HPDE6-E6E7 (cell line): Measurements from ENCODE around the gene RCHY1.
"Not testable (repeated sequence)": the region's sequence is repeated elsewhere in the genome, so short reads cannot be mapped to it uniquely, and the experiment has no call there.

Source experiments
- DNase-seq: peaks from one replicate; pipeline ENCODE4 v3.0.0; 2011; ENCODE audit warnings: missing footprints; ENCODE audit errors: extremely low spot score

RCHY1 gene

DNA sequence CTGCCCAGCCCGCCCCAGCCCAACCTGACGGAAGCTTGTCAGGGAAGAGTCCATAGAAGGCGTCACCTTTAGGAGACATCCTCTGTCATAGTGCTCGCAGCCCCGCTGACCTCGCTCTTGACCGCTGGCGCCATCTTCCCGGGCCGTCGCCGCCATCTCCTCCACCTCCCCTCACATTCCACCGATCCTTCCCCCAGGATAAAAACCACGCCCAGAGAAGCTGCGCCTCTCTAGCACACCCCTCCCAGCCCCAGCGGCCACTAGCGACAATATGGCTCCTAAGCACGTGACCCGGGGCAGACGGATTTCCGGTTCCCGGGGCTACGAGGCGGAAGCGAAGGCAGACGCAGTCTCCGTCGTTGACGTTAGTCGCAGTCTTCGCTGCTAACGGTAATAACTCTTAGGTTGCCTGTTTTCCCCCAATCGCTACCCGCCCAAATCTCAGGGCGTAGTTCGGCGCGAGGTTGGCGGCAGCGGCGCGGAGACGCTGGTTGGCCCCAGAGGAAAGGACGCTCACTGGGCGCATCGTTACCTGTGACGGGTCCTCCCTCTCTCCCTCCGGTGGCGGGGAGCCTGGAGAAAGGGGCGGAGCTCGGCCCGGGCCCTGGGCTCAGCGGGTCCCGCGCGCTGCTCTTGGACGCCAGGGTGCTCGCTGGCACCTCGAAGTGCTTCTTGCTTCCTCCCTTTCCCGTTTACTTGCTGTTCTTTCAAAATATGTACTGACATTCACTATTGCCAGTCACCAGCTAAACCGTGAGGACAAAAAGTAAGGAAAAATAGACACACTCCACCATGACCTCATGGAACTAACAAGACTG lies at the start of gene RCHY1, which contains the start of gene THAP6:
Gene RCHY1 (minus strand): TSS at position 273 of the 818 bp plus-strand sequence. CDS start 117 bp downstream, at position 156.
Gene THAP6 (plus strand): TSS at position 343 of the 818 bp plus-strand sequence. CDS start 980 bp downstream, outside the sequence.
- DNase-seq: peak; percentile 85

DNA sequence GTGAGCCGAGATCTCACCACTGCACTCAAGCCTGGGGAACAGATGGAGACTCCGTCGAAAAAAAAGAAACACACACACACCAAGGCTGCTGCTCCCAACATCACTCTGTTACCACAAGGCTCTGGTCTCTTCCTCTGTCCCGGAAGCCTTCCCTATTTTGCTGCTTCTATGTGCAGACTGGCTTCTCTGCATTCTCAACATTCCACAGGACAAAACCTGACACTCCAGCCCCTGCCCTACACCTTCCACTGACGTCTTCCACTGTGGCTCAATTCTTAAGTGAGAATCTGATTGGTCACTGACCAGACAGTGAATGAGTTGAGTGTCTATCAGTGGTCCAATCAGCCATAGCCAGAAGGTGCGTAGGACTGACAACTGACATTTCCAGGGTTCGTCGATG lies 47.6 kb upstream of the RCHY1 start:
- DNase-seq: no peak

DNA sequence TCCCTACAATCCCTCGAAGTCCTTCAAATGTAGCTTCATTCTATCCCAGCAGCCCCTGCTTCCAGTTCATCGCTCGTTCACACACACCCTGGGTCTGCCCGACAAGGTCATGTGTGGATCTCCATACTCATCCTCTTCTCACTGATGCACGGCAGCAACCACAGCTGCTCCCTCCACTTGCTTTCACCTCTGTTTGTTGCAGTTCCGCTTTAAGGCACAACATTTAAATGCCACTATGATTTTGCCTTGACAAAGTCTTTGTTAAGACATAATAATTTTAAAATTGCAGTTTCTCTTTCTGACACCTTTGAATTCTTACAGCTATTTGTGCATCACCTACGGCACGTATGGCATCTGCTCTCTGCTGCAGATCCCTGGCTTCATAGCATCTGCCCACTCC lies 43.5 kb upstream of the RCHY1 start:
- no peak for DNase-seq

DNA sequence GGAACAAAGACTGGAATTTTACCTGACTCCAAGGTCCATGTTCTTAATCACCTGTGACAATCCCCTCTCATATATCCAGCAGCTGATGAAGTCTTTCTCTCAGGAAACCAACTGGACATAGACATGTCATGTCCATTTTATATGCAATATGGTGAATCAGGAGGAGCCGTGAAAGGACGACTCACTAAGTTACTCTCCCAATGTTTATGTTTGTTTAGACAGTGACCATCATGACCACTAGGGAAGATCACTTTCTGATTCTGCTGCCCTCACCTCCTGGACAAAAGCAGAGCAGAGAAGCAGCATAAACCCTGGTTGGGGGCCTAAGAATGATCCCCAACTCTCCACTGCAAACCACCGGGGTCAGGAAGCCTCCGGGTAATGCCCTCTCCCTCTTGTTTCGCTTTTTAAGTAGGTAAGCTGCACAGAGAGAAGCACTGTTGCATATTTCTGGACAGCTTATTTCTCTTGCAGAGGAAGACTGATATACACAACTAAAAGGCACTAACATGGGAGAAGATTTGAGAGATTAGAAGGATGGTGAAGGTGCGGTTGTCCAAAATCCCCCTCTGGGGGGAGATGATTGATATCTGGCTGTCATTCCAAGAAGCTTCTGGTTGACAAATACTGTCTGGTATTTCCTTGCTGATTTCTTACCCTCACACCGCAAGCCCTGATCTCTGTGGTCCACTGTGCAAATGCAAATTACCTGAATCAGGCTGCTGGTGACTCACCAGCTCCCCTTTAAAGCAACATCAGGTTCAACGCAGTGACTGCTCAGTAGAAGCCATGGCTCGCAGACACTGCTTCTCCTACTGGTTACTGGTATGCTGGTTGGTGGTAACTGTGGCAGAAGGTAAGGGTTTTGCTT lies 41.3 kb upstream of the RCHY1 start, which contains the start of gene ODAPH:
Gene ODAPH (plus strand): TSS at position 773 of the 871 bp plus-strand sequence. CDS start 17 bp downstream, at position 790.
- peak; percentile 66 for DNase-seq

DNA sequence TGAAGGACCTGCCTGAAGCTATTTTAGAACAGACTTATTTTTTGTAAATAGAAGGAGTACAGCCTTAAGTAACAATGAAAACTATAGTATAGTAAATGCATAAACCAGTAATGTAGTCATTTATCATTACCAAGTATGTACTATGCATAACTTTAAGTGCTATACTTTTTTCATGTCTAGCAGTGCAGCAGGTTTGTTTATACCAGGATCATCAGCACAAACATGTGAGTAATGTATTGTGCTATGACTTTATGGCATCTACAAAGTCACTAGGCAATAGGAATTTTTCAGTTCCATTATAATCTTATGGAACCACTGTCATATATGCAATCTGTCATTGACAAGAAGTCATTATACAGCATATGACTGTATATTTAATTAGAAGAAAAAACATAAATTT lies 38.2 kb upstream of the RCHY1 start:
- DNase-seq: no peak

DNA sequence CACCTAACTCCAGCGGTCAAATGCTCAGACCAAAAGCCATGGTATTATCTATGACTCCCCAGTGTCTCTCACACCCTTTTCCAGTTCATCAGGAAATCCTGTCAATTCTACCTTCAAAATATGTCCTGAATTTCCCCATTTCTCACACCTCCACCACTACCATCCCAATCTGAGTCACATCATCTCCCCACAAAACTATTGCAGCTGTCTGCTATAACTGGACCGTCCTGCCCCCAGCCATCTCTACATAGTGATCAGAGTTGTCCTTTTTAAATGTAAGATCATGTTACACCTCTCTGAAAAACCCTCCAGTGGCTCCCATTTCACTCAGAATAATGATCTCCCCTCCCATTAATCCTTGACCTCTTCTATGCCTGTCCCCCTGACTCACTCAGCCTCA lies 34.8 kb upstream of the RCHY1 start:
- DNase-seq: no peak

DNA sequence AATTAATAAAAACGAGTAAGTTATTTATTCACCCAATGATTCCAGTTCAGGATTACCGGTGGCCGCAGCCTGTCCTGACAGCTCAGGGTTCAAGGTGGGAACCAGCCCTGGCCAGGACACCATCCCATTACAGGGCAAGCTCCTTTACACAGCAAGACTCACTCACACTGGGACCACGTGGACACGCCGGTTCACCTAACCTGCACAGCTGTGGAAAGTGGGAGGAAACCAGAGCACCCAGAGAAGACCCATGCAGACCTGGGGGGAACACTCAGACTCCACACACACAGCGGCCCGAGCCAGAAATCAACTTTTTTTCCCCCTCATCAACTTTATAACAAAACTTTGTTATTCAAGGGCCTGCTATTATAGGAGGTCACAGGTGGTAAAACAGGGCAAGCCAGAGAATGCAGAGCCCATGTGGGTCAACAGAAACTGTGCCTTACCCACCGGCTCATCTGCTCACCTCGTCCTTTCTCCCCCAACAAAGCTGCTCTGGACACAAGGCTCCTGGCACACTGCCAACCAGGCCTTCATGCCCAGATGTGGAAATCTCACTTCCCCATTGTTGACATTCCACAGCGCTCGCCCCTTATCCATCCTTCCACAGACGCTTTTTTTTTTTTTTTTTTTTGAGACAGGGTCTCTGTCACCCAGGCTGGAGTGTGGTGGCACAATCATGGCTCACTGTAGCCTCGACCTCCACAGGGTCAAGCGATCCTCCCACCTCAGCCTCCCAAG lies 33.6 kb upstream of the RCHY1 start:
- DNase-seq: no peak

DNA sequence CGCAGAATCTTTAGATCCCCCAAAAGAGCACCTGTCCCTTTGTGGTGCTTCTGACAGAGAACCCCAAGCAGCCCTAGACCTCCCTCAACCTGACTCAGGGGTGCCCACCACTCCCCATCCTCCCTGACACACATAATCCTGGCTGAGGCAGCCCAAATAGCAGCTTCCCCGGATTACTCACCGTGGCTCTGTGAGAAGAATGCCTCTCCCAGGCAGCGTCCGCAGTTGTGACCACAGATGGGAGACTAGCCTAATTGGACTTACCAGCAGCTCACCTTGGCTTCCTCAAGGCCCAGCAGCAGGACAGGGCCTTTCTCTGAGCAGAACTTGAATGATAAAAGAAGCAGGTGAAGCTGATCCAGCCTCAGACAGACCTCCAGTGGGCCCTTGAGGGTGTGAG lies 31.3 kb upstream of the RCHY1 start:
- DNase-seq: no peak

DNA sequence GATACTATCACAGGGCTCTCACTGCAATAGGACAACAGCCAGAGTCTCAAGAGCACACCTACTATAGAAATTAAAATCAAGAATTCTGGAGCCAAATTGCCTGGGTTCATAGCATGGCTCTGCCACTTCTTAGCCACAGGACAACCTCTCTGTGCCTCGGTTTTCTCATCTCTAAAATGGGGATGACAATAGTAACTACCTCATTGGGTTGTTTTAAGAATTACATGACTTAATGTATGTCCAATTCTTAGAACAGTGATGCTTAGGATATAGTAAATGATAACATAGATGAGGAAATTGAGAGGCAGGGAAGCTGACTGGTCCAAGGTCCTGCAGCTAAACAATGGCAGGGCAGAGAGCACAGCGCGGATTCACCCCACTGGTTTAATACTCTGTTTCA lies 30.7 kb upstream of the RCHY1 start:
- DNase-seq: no peak

DNA sequence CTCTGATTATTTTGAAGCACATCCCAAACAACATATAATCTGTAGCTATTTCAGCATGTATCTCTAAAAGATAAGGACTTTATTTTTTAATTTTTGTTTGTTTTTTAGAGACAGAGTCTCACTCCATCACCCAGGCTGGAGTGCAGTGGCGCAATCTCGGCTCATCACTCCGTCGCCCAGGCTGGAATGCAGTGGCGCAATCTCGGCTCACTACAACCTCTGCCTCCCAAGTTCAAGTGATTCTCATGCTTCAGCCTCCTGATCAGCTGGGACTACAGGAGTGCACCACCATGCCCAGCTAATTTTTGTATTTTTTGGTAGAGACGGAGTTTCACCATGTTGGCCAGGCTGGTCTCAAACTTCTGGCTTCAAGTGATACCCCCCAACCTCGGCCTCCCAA lies 30.0 kb upstream of the RCHY1 start:
- not testable (repeated sequence) for DNase-seq

DNA sequence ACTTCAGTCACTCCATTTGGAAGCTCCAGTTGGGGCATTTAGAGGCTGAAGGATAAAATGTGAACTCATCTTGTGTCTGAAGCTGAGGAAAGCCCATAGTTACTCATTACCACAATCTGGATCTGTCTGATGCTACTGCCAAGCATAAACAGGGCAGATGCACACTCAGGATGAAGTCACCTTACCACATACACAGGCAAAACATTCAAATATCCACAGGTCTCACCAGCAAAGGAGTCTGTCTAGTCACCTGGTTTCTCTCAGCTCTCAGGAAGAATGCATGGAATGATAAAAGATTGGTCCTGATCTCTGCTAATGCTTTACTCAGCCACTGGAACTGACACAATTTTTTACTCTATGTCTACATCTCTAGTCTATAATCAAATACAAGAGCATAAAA lies 28.6 kb upstream of the RCHY1 start:
- peak; percentile 61 for DNase-seq

DNA sequence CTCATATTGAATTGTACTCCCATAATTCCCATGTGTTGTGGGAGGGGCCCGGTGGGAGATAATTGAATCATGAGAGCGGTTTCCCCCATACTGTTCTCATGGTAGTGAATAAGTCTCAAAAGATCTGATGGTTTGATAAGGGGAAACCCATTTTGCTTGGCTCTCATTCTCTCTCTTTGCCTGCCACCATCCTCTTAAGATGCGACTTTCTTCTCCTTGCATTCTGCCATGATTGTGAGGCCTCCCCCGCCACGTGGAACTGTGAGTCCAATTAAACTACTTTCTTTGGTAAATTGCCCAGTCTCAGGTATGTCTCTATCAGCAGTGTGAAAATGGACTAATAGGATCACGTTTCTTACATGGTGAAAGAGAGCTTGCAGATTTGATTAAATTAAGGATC lies 23.1 kb upstream of the RCHY1 start:
- not testable (repeated sequence) for DNase-seq

DNA sequence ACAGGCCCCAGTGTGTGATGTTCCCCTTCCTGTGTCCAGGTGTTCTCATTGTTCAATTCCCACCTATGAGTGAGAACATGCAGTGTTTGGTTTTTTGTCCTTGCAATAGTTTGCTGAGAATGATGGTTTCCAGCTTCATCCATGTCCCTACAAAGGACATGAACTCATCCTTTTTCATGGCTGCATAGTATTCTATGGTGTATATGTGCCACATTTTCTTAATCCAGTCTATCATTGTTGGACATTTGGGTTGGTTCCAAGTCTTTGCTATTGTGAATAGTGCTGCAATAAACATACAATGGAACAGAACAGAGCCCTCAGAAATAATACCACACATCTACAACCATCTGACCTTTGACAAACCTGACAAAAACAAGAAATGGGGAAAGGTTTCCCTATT lies 19.7 kb upstream of the RCHY1 start:
- DNase-seq: not testable (repeated sequence)

DNA sequence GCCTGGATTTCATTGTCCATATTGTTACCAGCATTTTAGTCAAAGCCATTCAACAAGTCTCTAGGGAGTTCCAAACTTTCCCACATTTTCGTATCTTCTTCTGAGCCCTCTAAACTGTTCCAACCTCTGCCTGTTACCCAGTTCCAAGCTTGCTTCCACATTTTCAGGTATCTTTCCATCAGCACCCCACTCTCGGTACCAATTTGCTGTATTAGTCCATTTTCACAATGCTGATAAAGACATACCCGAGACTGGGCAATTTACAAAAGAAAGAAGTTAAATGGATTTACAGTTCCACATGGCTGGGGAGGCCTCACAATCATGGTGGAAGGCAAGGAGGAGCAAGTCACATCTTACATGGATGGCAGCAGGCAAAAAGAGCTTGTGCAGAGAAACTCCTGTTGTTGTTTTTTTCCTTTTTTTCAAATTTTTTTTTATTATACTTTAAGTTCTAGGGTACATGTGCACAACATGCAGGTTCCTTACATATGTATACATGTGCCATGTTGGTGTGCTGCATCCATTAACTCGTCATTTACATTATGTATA lies 19.2 kb upstream of the RCHY1 start:
- DNase-seq: not testable (repeated sequence)

DNA sequence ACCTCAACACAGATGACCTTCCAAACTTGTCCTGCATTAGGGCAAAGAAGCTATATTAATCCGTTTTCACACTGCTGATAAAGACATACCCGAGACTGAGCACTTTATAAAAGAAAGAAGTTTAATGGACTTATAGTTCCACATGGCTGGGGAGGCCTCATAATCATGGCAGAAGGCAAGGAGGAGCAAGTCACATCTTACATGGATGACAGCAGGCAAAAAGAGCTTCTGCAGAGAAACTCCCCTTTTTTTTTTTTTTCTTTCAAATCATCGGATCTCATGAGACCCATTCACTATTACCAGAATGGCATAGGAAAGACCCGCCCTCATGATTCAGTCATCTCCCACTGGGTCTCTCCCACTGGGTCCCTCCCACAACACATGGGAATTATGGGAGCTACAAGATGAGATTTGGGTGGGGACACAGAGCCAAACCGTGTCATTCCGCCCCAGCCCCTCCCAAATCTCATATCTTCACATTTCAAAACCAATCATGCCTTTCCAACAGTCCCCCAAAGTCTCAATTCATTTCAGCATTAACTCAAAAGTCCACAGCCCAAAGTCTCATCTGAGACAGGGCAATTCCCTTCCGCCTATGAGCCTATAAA lies 17.4 kb upstream of the RCHY1 start:
- DNase-seq: not testable (repeated sequence)

DNA sequence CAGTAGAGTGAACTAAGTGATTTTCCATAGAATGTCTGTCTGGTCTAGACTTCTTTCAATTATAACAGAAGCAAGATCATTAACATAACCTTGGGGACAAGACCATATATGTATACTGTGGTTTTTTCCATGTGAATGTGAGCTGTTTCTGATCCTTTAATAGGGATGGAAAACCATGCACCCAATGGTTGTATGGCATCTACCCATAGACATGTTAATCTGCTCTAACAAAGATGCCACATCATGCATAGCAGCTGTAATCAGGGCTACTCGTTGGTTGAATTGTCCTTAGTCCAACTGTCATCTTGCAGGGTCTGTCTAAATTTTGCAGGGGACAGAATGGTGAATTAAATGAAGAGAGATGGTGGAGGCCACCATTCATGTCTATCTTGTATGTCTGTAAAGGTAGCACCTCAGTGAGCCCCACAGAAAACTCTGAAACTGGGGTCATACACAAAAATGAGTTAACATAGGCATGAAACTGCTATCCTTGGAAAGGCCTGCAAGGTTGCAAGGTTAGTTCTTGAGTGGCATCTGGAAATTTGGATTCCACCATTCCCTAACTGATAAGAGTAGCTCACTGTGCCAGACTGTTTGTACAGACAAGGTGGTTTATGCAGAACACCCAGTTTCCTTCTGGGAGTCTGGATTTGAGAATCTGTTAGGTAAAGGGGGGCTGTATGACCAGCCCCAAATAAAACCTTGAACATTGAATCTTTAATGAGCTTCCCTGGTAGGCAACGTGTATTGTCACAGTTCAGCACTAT lies 16.5 kb upstream of the RCHY1 start:
- no peak for DNase-seq

DNA sequence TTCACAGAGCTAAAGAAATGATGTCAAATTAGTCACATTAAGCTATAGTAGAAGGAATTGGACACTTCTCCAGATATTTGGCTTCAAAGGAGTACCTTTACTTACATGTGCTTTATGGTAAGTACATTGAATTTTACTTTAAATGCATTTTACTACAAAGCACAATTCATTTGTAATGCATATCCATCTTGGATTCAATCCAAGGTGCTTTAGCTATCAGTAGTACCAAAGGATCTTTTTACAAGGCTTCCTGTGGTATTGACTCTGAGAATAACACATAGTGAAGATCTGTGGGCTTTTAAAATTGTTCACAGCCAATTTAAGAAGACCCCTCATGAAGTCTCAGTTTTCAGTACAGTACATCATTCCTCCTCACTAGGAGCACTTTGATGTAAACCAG lies 13.3 kb upstream of the RCHY1 start:
- DNase-seq: no peak

DNA sequence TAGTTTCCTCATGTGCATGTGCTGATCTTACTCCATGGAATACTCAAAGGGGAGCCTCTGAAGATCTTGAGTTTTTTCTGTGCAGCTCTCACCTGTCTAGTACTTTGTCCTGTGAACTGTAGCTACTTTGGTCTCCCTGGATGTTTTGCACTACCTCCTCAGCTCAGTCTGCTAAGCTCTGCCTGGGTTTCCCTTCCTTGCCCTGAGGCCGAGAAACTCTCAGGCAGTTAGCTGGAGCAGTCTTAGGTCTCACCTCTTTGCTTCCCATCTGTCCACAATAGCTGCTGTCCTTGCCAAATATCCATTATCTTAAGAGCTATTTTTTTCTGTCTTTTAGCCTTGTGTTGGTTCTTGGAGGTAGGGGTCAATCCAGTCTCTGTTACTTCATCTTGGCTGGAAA lies 11.7 kb upstream of the RCHY1 start:
- DNase-seq: no peak

DNA sequence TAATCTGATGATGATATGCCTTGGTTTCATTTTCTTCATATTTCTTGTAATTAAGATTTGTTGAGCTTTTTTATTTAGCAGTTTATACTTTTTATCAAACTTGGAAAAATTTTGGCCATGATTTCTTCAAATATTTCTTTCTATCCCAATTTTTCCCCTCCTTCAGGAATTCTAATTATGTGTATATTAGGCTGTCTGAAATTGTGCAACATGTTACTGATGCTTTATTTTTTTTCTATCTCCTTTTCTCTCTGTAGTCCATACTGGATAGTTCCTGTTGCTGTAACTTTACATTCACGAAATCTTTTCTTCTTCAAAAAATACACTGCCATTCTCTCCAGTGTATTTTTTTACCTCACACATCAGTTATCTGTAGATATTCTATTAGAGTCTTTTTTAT lies 10.9 kb upstream of the RCHY1 start:
- no peak for DNase-seq

DNA sequence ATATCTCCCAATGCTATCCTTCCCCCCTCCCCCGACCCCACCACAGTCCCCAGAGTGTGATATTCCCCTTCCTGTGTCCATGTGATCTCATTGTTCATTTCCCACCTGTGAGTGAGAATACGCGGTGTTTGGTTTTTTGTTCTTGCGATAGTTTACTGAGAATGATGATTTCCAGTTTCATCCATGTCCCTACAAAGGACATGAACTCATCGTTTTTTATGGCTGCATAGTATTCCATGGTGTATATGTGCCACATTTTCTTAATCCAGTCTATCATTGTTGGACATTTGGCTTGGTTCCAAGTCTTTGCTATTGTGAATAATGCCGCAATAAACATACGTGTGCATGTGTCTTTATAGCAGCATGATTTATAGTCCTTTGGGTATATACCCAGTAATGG lies 5.2 kb upstream of the RCHY1 start:
- not testable (repeated sequence) for DNase-seq
